Measurements from ENCODE around the gene TGIF2. TPM values are rescaled to one million over a fixed set of nuclear protein-coding genes. Genes with fewer than 3 reads are reported as not detected.
A peak's percentile ranks its signal among the peaks of the same experiment; 100 is the strongest.

Gene TGIF2
- total and polyA plus RNA-seq, 4 donors = 4.2 to 32.8 (median 11.1) TPM

DNA sequence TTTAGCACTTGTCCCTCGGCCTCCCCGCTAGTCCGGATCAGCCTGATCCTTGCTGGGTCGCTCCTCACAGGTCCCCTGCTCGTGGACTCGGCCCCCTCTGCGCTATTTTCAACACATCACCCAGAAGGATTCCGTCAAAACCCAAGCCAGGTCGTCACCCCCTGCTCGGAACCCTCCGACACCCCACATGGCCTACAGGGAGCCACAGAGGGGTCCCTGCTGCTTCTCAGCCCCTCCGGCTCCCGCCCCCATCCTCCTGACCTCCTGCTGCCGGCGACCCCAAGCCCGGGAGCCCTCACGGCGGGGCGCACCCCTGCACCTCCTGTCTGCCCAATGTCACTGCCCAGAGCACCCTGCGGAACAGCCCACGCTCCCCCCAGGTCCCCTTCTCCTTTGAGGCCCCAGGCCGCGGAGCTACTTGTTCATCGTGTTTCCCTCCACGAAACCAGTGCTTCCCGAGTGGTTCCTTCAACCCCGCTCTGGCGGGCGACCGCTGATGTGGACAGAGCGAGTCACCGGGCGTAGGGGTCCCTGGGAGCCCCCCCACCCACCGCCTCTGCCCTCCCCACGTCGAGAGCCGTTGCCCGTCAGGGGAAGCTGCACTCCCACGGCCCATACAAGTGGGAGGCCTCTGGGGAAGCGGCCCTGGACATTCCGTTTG is 32.7 kb upstream of the TGIF2 start:
- Histone ChIP-seq H3K9me3 (ENCODE audit: control insufficient read depth in 4 of 4, insufficient read depth in 3 of 4, low read length in 3 of 4) (no peaks in the 10 kb centered on the region), H3K36me3 (ENCODE audit: control insufficient read depth in 4 of 4, insufficient read depth in 4 of 4, low read length in 4 of 4) (peaks cover 0 to 4% (median 1%) of the 10 kb centered on the region in 4 donors), H3K27me3 (ENCODE audit: control insufficient read depth in 3 of 3, insufficient read depth in 3 of 3, low read length in 2 of 3) (no peaks in the 10 kb centered on the region), H3K4me3 (peak overlapping the region; percentile 10), H3K9ac (ENCODE audit: insufficient read depth in 1 of 2, low read length in 2 of 2) (no peak overlapping the region), H3K4me1 (ENCODE audit: control insufficient read depth in 5 of 5, insufficient read depth in 5 of 5, low read length in 5 of 5) (peaks cover 0 to 29% (median 14%) of the 10 kb centered on the region in 5 donors), H3K27ac (ENCODE audit: low read depth in 1 of 2, low read length in 1 of 2) (peak overlapping the region; percentile 27 to 83)
- DNase-seq = peak in 2 of 3 donors; percentile 25 to 28
- ATAC-seq (ENCODE audit: insufficient read depth, low FRiP score) = no peak
- TF ChIP-seq, protein P1, sequence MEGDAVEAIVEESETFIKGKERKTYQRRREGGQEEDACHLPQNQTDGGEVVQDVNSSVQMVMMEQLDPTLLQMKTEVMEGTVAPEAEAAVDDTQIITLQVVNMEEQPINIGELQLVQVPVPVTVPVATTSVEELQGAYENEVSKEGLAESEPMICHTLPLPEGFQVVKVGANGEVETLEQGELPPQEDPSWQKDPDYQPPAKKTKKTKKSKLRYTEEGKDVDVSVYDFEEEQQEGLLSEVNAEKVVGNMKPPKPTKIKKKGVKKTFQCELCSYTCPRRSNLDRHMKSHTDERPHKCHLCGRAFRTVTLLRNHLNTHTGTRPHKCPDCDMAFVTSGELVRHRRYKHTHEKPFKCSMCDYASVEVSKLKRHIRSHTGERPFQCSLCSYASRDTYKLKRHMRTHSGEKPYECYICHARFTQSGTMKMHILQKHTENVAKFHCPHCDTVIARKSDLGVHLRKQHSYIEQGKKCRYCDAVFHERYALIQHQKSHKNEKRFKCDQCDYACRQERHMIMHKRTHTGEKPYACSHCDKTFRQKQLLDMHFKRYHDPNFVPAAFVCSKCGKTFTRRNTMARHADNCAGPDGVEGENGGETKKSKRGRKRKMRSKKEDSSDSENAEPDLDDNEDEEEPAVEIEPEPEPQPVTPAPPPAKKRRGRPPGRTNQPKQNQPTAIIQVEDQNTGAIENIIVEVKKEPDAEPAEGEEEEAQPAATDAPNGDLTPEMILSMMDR (IDR thresholded peaks at IDR 0.05; ENCODE audit: control extremely low read depth, extremely low read depth) = no peak
- 41 to 55% methylated on average over 37 to 41 of the region's 41 CpGs for WGBS, 2 donors

DNA sequence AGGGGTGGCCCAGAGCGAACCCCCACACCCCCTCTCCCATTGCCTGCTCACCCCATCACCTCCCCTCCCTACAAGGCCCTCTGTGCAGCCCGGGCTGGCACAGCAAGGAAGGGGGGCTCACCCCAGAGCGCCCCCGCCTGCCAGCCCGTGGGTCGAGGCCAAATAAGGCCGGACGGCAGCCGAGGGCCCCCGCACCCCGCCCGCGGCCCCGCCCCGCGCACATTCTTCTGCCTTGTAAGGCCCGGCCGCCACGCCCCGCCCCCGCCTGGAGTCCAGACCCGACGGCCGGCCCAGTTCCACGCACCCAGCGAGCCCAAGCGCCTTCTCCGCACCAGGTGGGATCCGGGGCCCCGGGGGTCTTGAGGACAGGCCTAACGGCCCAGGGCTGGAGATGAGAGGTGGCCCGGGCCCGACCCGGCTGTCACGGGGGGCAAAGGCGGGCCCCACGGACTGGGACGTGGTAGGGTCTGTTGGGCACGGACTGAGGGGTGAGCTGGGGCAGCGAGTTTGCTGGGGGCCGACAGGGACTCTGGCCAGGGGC is 32.1 kb upstream of the TGIF2 start, which contains the start of gene MYL9:
Gene MYL9 (plus strand): TSS at position 293 of the 541 bp plus-strand sequence. CDS start 3,366 bp downstream, outside the sequence.
- Histone ChIP-seq H3K4me1 (ENCODE audit: control insufficient read depth in 5 of 5, insufficient read depth in 5 of 5, low read length in 5 of 5) (peaks cover 0 to 29% (median 14%) of the 10 kb centered on the region in 5 donors), H3K27ac (ENCODE audit: low read depth in 1 of 2, low read length in 1 of 2) (peak within 1 kb of the TSS; percentile 92 to 97), H3K9me3 (ENCODE audit: control insufficient read depth in 4 of 4, insufficient read depth in 3 of 4, low read length in 3 of 4) (no peaks in the 10 kb centered on the region), H3K27me3 (ENCODE audit: control insufficient read depth in 3 of 3, insufficient read depth in 3 of 3, low read length in 2 of 3) (no peaks in the 10 kb centered on the region), H3K9ac (ENCODE audit: insufficient read depth in 1 of 2, low read length in 2 of 2) (peak within 1 kb of the TSS in 1 of 2 donors; percentile 55), H3K36me3 (ENCODE audit: control insufficient read depth in 4 of 4, insufficient read depth in 4 of 4, low read length in 4 of 4) (peaks cover 0 to 4% (median 3%) of the 10 kb centered on the region in 4 donors), H3K4me3 (peak within 1 kb of the TSS; percentile 72)
- TF ChIP-seq, protein P1 (IDR thresholded peaks at IDR 0.05; ENCODE audit: control extremely low read depth, extremely low read depth) = no peak
- peak; percentile 87 for ATAC-seq (ENCODE audit: insufficient read depth, low FRiP score)
- DNase-seq = peak; percentile 75 to 86 (median 81)
- 2 to 7% methylated on average over 35 to 41 of the region's 41 CpGs for WGBS, 2 donors

DNA sequence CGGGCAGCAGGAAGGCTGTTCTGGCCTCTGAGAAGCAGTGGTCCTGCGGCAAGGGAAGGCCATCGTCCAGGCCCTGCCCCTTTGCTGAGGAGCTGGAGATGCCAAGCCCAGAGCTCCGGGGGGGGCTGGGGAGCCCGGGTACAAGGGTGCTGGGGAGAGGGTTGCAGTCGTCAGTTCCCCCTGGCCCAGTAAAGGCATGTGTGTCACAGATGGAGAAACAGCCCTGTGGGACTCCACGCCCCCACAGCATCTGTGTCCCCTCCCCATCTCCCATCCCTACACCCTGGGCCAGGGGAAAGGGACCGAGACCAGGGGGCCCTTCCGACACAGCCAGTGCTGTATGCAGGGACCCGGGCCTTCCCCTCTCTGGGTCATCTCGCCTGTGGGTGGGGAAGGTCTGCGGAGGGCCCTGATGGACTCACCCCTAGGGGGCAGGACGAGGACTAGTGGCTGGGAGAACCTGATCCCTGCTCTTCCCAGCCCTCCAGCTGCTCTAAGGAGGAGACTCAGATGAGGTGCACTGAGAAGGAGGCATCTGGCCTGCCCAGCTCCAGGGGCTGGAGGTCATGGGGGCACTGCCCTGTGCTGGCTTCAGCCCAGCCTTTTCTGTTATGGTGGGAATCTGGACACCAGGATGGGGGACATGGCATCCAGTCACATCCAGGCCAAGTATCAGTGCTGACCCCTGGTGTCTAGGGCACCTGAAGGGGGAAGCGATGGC is 31.5 kb upstream of the TGIF2 start:
- Histone ChIP-seq H3K27me3 (ENCODE audit: control insufficient read depth in 3 of 3, insufficient read depth in 3 of 3, low read length in 2 of 3) (no peaks in the 10 kb centered on the region), H3K36me3 (ENCODE audit: control insufficient read depth in 4 of 4, insufficient read depth in 4 of 4, low read length in 4 of 4) (peaks cover 0 to 7% (median 4%) of the 10 kb centered on the region in 4 donors), H3K4me1 (ENCODE audit: control insufficient read depth in 5 of 5, insufficient read depth in 5 of 5, low read length in 5 of 5) (peaks cover 0 to 29% (median 14%) of the 10 kb centered on the region in 5 donors), H3K4me3 (peak overlapping the region; percentile 72), H3K9me3 (ENCODE audit: control insufficient read depth in 4 of 4, insufficient read depth in 3 of 4, low read length in 3 of 4) (no peaks in the 10 kb centered on the region), H3K9ac (ENCODE audit: insufficient read depth in 1 of 2, low read length in 2 of 2) (peak overlapping the region in 1 of 2 donors; percentile 55), H3K27ac (ENCODE audit: low read depth in 1 of 2, low read length in 1 of 2) (peak overlapping the region; percentile 92 to 97)
- WGBS, 2 donors = 28 to 62% methylated on average over 13 to 14 of the region's 14 CpGs
- DNase-seq = peak; percentile 34 to 54 (median 38)
- ATAC-seq (ENCODE audit: insufficient read depth, low FRiP score) = no peak
- TF ChIP-seq, protein P1 (IDR thresholded peaks at IDR 0.05; ENCODE audit: control extremely low read depth, extremely low read depth) = no peak

Data from lung (tissue), 12 donors.